HG03139 (cell line): Measurements from ENCODE around the gene CKAP2L.

ENCODE experiments used
- ATAC-seq: cut with Tn5 transposase; IDR thresholded peaks from one replicate; pipeline ENCODE4 v1.9.1; 2021; ENCODE audit not compliant: unreplicated experiment

CKAP2L gene

GRCh38 chr2:112764071-112765044, at the start of gene CKAP2L:
Gene CKAP2L, minus strand, starts transcription at chr2:112764609. Its CDS starts 11 bp downstream, at chr2:112764598.
- peak; percentile 96 for ATAC-seq

- ATAC-seq: no peak
Measured at GRCh38 chr2:112813280-112813966, 49.0 kb upstream of the CKAP2L start.

GRCh38 chr2:112812318-112813267, 48.2 kb upstream of the CKAP2L start:
- no peak for ATAC-seq

GRCh38 chr2:112811841-112812306, 47.5 kb upstream of the CKAP2L start:
- no peak for ATAC-seq

- no peak for ATAC-seq
Measured at GRCh38 chr2:112811276-112811831, 46.9 kb upstream of the CKAP2L start.

GRCh38 chr2:112809112-112809511, 44.7 kb upstream of the CKAP2L start:
- ATAC-seq: no peak

GRCh38 chr2:112807233-112807807, 42.9 kb upstream of the CKAP2L start:
- ATAC-seq: no peak

GRCh38 chr2:112805542-112805941, 41.1 kb upstream of the CKAP2L start:
- ATAC-seq: no peak

- ATAC-seq: no peak
Measured at GRCh38 chr2:112803691-112804521, 39.5 kb upstream of the CKAP2L start.

- ATAC-seq: no peak
Measured at GRCh38 chr2:112800881-112801583, 36.6 kb upstream of the CKAP2L start.

GRCh38 chr2:112798979-112799975, 34.9 kb upstream of the CKAP2L start:
- ATAC-seq: no peak

GRCh38 chr2:112796486-112796885, 32.1 kb upstream of the CKAP2L start:
- no peak for ATAC-seq

GRCh38 chr2:112795774-112796173, 31.4 kb upstream of the CKAP2L start:
- ATAC-seq: no peak

- ATAC-seq: no peak
Measured at GRCh38 chr2:112794841-112795240, 30.4 kb upstream of the CKAP2L start.

GRCh38 chr2:112794131-112794733, 29.8 kb upstream of the CKAP2L start:
- ATAC-seq: peak; percentile 58

GRCh38 chr2:112793449-112793978, 29.1 kb upstream of the CKAP2L start:
- ATAC-seq: no peak

- ATAC-seq: no peak
Measured at GRCh38 chr2:112792419-112792818, 28.0 kb upstream of the CKAP2L start.
